ENCODE results near the gene NEURL1. TPM values are rescaled to one million over a fixed set of nuclear protein-coding genes. Genes with fewer than 3 reads are reported as not detected.

The NEURL1 gene
- total RNA-seq, 4 donors from 2014 or later: 0.19 TPM; not detected in 3

DNA sequence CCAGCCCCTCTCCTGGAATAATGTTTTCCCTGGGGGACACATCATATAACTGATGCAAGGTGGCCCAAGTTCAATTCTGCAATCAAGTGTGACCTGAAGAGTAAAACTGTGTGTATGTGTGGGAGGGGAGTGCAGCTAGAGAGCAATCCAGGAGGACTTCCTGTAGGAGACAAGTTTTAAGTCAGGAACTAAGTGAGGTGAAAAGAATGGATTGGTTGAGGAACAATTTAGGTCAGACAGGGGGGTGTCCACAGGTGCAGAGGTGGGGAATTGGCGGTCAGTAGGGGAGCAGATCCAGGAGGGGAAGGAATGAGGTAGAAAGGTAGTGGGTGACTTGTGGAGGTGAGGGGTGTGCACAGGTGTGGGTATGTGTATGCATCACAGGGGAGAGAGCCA lies 82.6 kb downstream of the NEURL1 start:
- Histone ChIP-seq H3K4me3 (no peak overlapping the region), H3K27ac (no peak overlapping the region), H3K4me1 (peaks cover 0 to 7% (median 0%) of the 10 kb centered on the region in 3 donors), H3K27me3 (peaks cover 0 to 19% (median 0%) of the 10 kb centered on the region in 4 donors), H3K36me3 (no peaks in the 10 kb centered on the region), H3K9me3 (no peaks in the 10 kb centered on the region)
- intact Hi-C loops (cut with DNase I): no loop called here
- 89 to 94% methylated on average over 1 of the region's 1 CpG for WGBS, 2 donors
- no peak for TF ChIP-seq POLR2A (IDR thresholded peaks at IDR 0.05)
- TF ChIP-seq, protein P1, sequence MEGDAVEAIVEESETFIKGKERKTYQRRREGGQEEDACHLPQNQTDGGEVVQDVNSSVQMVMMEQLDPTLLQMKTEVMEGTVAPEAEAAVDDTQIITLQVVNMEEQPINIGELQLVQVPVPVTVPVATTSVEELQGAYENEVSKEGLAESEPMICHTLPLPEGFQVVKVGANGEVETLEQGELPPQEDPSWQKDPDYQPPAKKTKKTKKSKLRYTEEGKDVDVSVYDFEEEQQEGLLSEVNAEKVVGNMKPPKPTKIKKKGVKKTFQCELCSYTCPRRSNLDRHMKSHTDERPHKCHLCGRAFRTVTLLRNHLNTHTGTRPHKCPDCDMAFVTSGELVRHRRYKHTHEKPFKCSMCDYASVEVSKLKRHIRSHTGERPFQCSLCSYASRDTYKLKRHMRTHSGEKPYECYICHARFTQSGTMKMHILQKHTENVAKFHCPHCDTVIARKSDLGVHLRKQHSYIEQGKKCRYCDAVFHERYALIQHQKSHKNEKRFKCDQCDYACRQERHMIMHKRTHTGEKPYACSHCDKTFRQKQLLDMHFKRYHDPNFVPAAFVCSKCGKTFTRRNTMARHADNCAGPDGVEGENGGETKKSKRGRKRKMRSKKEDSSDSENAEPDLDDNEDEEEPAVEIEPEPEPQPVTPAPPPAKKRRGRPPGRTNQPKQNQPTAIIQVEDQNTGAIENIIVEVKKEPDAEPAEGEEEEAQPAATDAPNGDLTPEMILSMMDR (IDR thresholded peaks at IDR 0.05): no peak
- DNase-seq: no peak

DNA sequence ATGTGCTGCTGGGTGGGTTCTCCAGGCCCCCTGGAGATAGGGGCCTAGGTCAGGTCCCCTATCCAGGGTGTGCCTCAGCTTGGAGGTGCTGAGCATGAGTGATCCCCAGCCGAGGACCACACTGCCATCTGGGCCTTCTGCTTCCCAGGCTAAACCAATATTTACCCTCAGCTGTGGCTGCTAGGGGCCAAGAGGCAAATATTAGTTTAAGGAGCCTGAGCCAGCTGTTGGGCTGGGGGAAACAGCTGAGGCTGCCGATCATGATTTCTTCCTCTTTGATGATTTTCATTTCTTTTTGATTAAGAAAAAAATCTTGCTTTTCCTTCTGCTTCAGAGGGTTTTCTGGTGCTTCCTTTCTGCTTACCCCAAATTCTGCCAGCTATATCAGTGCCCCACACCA lies 83.4 kb downstream of the NEURL1 start:
- H3K4me1 ChIP-seq: peaks cover 0 to 7% (median 0%) of the 10 kb centered on the region in 3 donors
- no peak overlapping the region for H3K4me3 ChIP-seq
- TF ChIP-seq POLR2A (IDR thresholded peaks at IDR 0.05): no peak
- TF ChIP-seq, protein P1 (IDR thresholded peaks at IDR 0.05): no peak
- WGBS, 2 donors: 48 to 64% methylated on average over 1 to 2 of the region's 2 CpGs
- no peak overlapping the region for H3K27ac ChIP-seq
- H3K27me3 ChIP-seq: peaks cover 0 to 15% (median 0%) of the 10 kb centered on the region in 4 donors
- no peaks in the 10 kb centered on the region for H3K9me3 ChIP-seq
- no peaks in the 10 kb centered on the region for H3K36me3 ChIP-seq
- DNase-seq: no peak
- intact Hi-C loops (cut with DNase I): no loop called here

DNA sequence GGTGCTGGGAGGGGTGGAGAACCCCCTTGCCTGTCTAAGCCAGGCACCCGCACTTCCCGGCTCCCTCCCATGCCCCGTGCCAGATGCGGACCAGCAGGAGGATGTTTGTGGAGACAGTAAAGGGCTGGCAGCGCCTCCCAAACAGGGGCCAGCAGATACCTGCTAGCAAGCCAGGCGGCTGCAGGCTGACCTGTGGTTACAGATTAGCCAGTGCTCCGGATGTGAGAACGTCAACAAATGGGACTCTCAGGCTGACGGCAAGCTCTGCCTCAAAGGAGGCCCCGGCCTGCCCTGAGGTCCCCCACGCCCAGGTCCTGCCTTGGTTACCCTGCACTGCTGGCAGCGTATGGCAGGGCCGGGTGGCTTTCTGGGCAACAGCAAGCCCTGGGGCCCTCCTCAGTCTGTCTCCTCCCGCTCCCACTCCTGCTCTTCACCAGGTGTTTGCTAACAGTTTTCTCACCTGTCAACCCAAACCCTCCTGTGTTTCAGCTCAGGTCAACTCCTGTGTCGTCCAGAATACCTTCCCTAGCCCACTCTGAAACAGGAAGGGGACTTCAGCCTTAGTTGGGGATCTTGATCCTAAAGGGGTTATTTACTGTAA lies 85.4 kb downstream of the NEURL1 start:
- no peaks in the 10 kb centered on the region for H3K36me3 ChIP-seq
- H3K4me3 ChIP-seq: no peak overlapping the region
- no peak overlapping the region for H3K27ac ChIP-seq
- H3K4me1 ChIP-seq: peaks cover 0 to 9% (median under 1%) of the 10 kb centered on the region in 3 donors
- no peaks in the 10 kb centered on the region for H3K9me3 ChIP-seq
- intact Hi-C loops (cut with DNase I): no loop called here
- no peak for TF ChIP-seq POLR2A (IDR thresholded peaks at IDR 0.05)
- TF ChIP-seq, protein P1 (IDR thresholded peaks at IDR 0.05): no peak
- WGBS, 2 donors: 0 to 74% methylated on average over 1 to 10 of the region's 15 CpGs
- H3K27me3 ChIP-seq: peaks cover 0 to 27% (median 0%) of the 10 kb centered on the region in 4 donors
- no peak for DNase-seq

DNA sequence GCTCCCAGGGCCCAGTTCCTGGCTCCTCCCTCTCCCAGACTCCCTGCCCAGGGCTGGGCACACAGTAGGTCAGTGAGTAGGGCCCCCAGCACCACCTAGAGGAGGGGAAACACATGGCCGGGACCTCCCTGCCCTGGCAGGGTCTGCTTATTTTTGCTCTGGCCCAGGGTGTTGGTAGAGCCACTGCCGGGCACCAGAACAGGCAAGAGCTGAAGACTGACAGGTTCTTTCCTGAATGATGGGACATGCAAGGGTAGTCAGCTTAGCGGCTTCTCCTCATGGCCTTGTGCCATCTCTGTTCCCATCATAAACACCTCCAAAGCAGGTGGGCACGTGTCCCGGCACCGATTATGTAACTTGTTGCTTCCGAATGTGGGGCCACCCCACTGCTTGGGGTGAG lies 86.5 kb downstream of the NEURL1 start:
- Histone ChIP-seq H3K36me3 (no peaks in the 10 kb centered on the region), H3K4me1 (peaks cover 4 to 20% (median 5%) of the 10 kb centered on the region in 3 donors), H3K27ac (no peak overlapping the region), H3K27me3 (peaks cover 0 to 35% (median 0%) of the 10 kb centered on the region in 4 donors), H3K9me3 (no peaks in the 10 kb centered on the region), H3K4me3 (no peak overlapping the region)
- intact Hi-C loops (cut with DNase I): no loop called here
- 15 to 66% methylated on average over 5 to 6 of the region's 7 CpGs for WGBS, 2 donors
- TF ChIP-seq, protein P1 (IDR thresholded peaks at IDR 0.05): no peak
- TF ChIP-seq POLR2A (IDR thresholded peaks at IDR 0.05): no peak
- no peak for DNase-seq

DNA sequence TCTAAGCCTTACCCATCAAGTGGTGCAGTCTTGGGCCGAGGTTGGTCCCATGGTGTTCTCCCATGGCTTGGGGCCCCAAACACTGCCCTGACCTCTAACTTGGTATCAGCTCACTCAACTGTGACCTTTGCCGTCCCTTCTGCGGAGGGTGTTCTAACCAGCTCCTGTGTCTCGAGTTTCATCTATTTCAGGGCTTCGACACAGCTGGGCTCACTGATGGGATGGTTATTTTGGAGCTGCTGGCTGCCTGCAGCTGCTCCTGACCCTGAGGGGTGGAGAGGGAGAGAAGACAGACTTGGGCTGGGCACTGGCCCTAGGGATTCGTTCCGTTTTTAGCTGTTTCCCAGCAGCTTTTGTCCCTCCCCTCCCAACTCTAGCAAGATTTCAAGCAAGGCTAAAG lies 86.9 kb downstream of the NEURL1 start:
- 48 to 60% methylated on average over 3 to 6 of the region's 7 CpGs for WGBS, 2 donors
- DNase-seq: no peak
- Histone ChIP-seq H3K27ac (no peak overlapping the region), H3K9me3 (no peaks in the 10 kb centered on the region), H3K4me3 (no peak overlapping the region), H3K27me3 (peaks cover 0 to 39% (median 0%) of the 10 kb centered on the region in 4 donors), H3K4me1 (peaks cover 4 to 20% (median 5%) of the 10 kb centered on the region in 3 donors), H3K36me3 (no peaks in the 10 kb centered on the region)
- TF ChIP-seq, protein P1 (IDR thresholded peaks at IDR 0.05): no peak
- TF ChIP-seq POLR2A (IDR thresholded peaks at IDR 0.05): no peak
- intact Hi-C loops (cut with DNase I): no loop called here

All from esophagus squamous epithelium (tissue), 5 donors.